Neural progenitor cell (in vitro differentiated cells): ENCODE measurements around the gene PTK6.

ENCODE experiments used
- CTCF ChIP-seq: fragments of 200-600 bp; sonication (generic); IDR thresholded peaks from 2 replicates; pipeline ENCODE4 v1.5.1; 2017; ENCODE audit warnings: antibody characterized with exemption, mild to moderate bottlenecking
- EZH2 ChIP-seq: fragments of 200-600 bp; sonication (generic); IDR thresholded peaks from 2 replicates; pipeline ENCODE4 v1.6.1; 2017; ENCODE audit warnings: antibody characterized with exemption, mild to moderate bottlenecking, moderate library complexity

DNA sequence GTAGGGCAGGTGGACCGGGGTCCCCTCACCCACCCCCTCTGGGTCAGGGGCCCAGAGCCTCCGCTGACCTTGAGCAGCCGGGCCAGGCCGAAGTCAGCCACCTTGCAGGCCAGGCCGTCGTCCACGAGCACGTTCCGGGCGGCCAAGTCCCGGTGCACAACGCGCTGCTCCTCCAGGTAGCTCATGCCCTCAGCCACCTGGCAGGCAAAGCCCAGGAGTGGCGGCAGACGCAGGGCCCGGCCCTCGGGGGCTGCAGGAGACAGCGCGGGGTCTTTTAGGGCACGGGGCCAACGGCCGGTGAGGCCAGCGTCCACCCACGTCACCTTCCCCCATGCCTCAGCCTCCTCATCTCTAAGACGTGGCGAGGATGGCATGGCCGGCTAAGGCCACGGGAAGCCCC, 4.2 kb upstream of the PTK6 start:
- TF ChIP-seq CTCF (no peak), EZH2 (no peak)
